Lower lobe of right lung (tissue), 2 donors: ENCODE results near the gene OARD1. TPM values are rescaled to one million over a fixed set of nuclear protein-coding genes. Genes with fewer than 3 reads are reported as not detected.

ENCODE experiments used
- ATAC-seq, 2 donors: fragments of 200-7000 bp; cut with Tn5 transposase; one replicate each; pipeline ENCODE4 v1.9.1; 2020 to 2022; ENCODE audit warnings: mild to moderate bottlenecking in 2 of 2, moderate library complexity in 2 of 2
- DNase-seq: peaks from one replicate; pipeline ENCODE4 v3.0.0-alpha.2; 2020
- H3K27ac ChIP-seq: fragments of 200-600 bp; one replicate; pipeline ENCODE4 v1.8.0; 2022
- H3K27me3 ChIP-seq: fragments of 200-600 bp; one replicate; pipeline ENCODE4 v1.8.0; 2022; ENCODE audit warnings: low read depth
- H3K36me3 ChIP-seq: fragments of 200-600 bp; one replicate; pipeline ENCODE4 v1.8.0; 2022; ENCODE audit warnings: mild to moderate bottlenecking
- H3K4me1 ChIP-seq: fragments of 200-600 bp; one replicate; pipeline ENCODE4 v1.8.0; 2022
- H3K4me3 ChIP-seq: fragments of 200-600 bp; one replicate; pipeline ENCODE4 v1.8.0; 2022; ENCODE audit warnings: mild to moderate bottlenecking
- H3K9me3 ChIP-seq: fragments of 200-600 bp; one replicate; pipeline ENCODE4 v1.8.0; 2022
- CTCF ChIP-seq: fragments of 200-600 bp; IDR thresholded peaks from one replicate; pipeline ENCODE4 v1.8.0; 2022; ENCODE audit warnings: antibody characterized with exemption, mild to moderate bottlenecking
- intact Hi-C: fragments of 100-400 bp; cut with DNase I; formaldehyde crosslinking; loops from one replicate; pipeline ENCODE4 v1.11.0; 2022
- total RNA-seq: library from RNA; stranded (reverse); fragmentation: NEBNext Ultra II Directional; extraction: Animal tissue kit (Norgen Biotek cat#: 25700); gene quantifications from one replicate; pipeline ENCODE4 v1.2.1, GENCODE V29; 2021
- donor health status: DM: no; HTN: yes; CAD: no; lungs with severe emphysema.

The OARD1 gene
- total RNA-seq, 1 donor from 2014 or later: 28.7 TPM

GRCh38 chr6:41074692-41075436 lies 2.7 kb upstream of the OARD1 start:
- H3K27ac ChIP-seq: peak overlapping the region; percentile 99
- DNase-seq (no peak), ATAC-seq (no peak)
- peak overlapping the region; percentile 93 for H3K4me3 ChIP-seq
- H3K36me3 ChIP-seq: peaks cover 12% of the 10 kb centered on the region
- intact Hi-C loops: no loop called here
- no peak for TF ChIP-seq CTCF
- H3K9me3 ChIP-seq: no peaks in the 10 kb centered on the region
- H3K27me3 ChIP-seq: no peaks in the 10 kb centered on the region
- peaks cover 40% of the 10 kb centered on the region for H3K4me1 ChIP-seq

GRCh38 chr6:41073968-41074691 lies 2.0 kb upstream of the OARD1 start:
- intact Hi-C loops: no loop called here
- TF ChIP-seq CTCF: no peak
- peaks cover 40% of the 10 kb centered on the region for H3K4me1 ChIP-seq
- H3K36me3 ChIP-seq: peaks cover 12% of the 10 kb centered on the region
- DNase-seq (no peak), ATAC-seq (no peak)
- no peaks in the 10 kb centered on the region for H3K27me3 ChIP-seq
- peak overlapping the region; percentile 99 for H3K27ac ChIP-seq
- H3K9me3 ChIP-seq: no peaks in the 10 kb centered on the region
- H3K4me3 ChIP-seq: peak overlapping the region; percentile 93

GRCh38 chr6:41073203-41073967 lies 1.2 kb upstream of the OARD1 start:
- peak; percentile 91 for DNase-seq
- intact Hi-C loops: no loop called here
- H3K36me3 ChIP-seq: peaks cover 15% of the 10 kb centered on the region
- peak overlapping the region; percentile 93 for H3K4me3 ChIP-seq
- peak; percentile 53 to 59 for ATAC-seq
- no peaks in the 10 kb centered on the region for H3K27me3 ChIP-seq
- peak; percentile 47 for TF ChIP-seq CTCF
- H3K27ac ChIP-seq: peak overlapping the region; percentile 99
- H3K9me3 ChIP-seq: no peaks in the 10 kb centered on the region
- peaks cover 40% of the 10 kb centered on the region for H3K4me1 ChIP-seq

GRCh38 chr6:41072836-41073202 lies 663 bp upstream of the OARD1 start, which contains the start of gene NFYA:
NFYA (plus strand) TSS chr6:41072974; CDS start chr6:41079090, 6,116 bp downstream.
- no peaks in the 10 kb centered on the region for H3K9me3 ChIP-seq
- DNase-seq (peak; percentile 99), ATAC-seq (peak; percentile 87 to 95)
- no peak for TF ChIP-seq CTCF
- H3K27ac ChIP-seq: peak within 1 kb of the TSS; percentile 99
- intact Hi-C loops: no loop called here
- no peaks in the 10 kb centered on the region for H3K27me3 ChIP-seq
- H3K36me3 ChIP-seq: peaks cover 21% of the 10 kb centered on the region
- peak within 1 kb of the TSS; percentile 93 for H3K4me3 ChIP-seq
- peaks cover 40% of the 10 kb centered on the region for H3K4me1 ChIP-seq

GRCh38 chr6:41071501-41071922 lies 644 bp downstream of the OARD1 start:
- ATAC-seq (no peak), DNase-seq (peak; percentile 87)
- Histone ChIP-seq H3K36me3 (peaks cover 31% of the 10 kb centered on the region), H3K27me3 (no peaks in the 10 kb centered on the region), H3K4me3 (peak overlapping the region; percentile 93), H3K9me3 (no peaks in the 10 kb centered on the region), H3K4me1 (peaks cover 42% of the 10 kb centered on the region), H3K27ac (peak overlapping the region; percentile 99)
- intact Hi-C loops: no loop called here
- TF ChIP-seq CTCF: no peak
